Inferior parietal cortex (tissue), 1 donor: ENCODE measurements around the gene H2AZ1.
"Not testable (repeated sequence)": the region's sequence is repeated elsewhere in the genome, so short reads cannot be mapped to it uniquely, and the experiment has no call there.

Experiments
- DNase-seq: peaks from one replicate; pipeline ENCODE4 v3.0.0-alpha.2; 2016; ENCODE audit errors: extremely low spot score

Gene H2AZ1

DNA sequence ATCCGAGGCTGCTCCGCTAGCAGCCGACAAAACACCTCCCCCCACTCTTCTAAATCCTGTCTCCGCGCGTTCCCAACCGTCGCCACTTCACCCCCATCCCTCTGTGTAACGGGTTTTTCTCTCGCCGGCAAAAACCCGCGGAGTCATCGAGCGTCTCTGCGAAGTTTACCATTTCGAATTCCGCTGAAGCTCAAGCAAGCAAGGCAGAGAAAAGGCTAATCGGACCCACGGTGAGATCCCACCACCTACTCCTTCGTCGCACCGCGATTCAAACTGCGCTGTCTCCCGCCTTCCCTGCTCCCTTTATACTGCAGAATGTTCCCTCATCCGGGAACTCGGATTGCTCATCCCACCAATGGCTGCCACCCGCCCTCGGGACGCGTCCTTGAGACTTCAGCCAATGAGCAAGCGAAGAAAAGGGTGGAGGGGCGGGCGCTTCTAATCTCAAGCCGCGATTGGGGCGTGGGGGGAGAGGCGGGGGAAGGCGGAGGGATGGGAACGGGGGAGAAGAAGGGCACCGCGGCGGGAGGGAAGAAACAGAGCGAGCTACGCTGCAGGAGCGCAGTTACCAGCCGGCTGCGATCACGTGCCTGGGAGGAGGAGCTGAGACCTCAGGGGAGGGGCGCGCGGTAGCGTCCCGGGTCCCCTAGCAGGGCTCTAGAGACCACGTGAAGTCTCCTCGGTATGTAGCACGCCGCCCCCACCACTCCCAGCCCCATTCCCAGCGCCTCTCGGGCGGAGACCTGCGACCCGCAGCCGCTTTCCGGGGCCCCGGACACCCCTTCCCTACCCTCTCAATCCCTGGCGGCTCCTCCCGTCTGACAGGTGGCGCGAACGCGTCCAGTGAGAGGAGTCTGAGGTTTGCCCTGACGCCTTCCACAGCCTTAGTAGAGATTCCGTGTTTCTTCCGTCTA, at the start of gene H2AZ1:
Gene H2AZ1 (minus strand): TSS at position 277 of the 914 bp plus-strand sequence. CDS start 105 bp downstream, at position 172.
- peak; percentile 98 for DNase-seq

GRCh38 chr4:99998062-99998867, 48.2 kb upstream of the H2AZ1 start:
- DNase-seq = peak; percentile 65

DNA sequence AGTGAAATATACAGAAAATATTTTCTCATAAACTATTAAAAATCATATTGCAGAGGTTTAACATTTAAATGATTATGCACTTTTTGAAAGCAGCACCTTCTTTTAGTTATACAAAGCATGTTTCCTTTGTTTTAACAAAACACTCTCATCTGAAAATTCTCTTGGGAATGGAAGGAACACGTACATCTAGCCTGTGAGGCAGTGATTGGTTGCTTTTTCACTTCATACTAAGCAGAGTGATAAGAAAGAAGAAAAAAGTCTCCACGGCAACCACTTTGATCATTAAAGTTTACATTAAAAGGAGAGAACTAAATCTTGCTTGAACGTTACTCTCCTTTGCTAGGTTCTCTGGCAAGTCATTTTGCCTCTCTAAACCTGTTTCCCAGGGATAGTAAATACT, 41.7 kb upstream of the H2AZ1 start:
- no peak for DNase-seq

- DNase-seq = no peak
Measured at GRCh38 chr4:99987681-99988080, 37.6 kb upstream of the H2AZ1 start.

- no peak for DNase-seq
Measured at GRCh38 chr4:99986792-99987191, 36.7 kb upstream of the H2AZ1 start.

- no peak for DNase-seq
Measured at GRCh38 chr4:99983289-99983943, 33.3 kb upstream of the H2AZ1 start.

DNA sequence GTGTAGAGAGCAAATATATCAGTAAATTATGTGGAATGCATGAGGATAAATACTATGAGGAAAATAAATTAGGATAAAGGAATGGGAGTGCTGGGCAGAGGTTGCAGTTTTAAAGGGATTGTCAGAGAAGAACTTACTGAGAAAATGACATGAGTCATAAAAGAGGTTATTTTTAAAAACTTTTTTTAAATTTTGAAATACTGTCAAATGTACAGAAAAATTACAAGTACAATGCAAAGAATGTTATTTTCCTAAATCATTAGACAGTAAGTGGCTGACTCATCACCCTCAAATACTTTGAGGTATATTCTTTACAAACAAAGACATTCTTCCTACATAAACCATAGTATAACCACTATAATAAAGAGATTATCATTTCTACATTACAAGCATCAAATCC, 29.8 kb upstream of the H2AZ1 start:
- DNase-seq = no peak

DNA sequence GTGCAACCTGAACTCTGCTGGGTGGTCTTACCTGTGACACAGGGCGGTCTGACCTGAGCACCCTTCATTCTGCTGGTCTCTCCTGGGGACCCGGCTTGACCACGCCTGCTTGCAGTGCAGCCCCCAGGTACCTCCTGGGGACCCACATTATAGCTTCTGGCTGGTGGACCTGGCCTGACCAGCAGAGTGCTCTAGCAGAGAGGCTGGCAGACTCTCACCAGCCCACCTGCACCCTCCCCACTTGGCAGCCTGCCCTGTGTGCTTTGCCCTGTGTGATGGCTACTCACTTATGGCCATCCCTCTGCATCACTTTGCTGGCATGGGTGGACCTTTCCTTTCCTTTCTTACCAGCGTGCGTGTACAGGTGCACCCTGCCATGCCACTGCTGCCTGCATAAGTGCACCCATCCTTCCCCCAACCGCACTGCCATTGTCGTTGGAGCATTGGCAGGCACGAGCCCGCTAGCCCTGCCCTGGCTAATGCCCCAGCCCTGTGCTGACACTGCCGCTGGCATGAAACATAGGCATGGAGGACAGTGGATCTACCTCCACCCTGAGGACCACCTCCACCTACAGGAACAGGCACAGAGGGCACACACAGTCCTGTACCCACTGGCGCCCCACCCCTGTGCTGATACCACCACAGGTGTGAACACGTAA, 21.5 kb upstream of the H2AZ1 start:
- DNase-seq = no peak

DNA sequence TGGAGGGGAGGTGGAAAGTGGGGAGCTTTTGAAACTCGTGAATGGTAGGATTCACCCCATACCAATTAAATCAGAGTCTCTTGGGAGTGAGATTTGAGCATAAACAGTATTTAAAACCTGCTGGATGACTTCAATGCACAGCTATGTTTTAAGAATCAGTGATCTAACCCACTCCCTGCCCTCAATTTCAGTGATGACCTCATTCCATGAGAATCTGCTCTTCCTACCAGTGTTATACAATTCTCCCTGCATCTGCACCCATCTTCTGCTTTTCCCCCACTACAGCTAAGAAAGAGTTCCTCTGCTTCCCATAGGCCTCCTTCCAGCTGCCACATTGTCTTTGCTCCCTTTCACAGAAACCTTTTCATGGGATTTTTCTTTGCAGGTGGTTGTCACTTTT, 18.3 kb upstream of the H2AZ1 start:
- DNase-seq = no peak

GRCh38 chr4:99966692-99967091, 16.6 kb upstream of the H2AZ1 start:
- no peak for DNase-seq

GRCh38 chr4:99965674-99966350, 15.7 kb upstream of the H2AZ1 start:
- DNase-seq = no peak

- no peak for DNase-seq
Measured at GRCh38 chr4:99965173-99965572, 15.1 kb upstream of the H2AZ1 start.

GRCh38 chr4:99961711-99962110, 11.6 kb upstream of the H2AZ1 start:
- DNase-seq = no peak

GRCh38 chr4:99960648-99961047, 10.6 kb upstream of the H2AZ1 start:
- DNase-seq = no peak

DNA sequence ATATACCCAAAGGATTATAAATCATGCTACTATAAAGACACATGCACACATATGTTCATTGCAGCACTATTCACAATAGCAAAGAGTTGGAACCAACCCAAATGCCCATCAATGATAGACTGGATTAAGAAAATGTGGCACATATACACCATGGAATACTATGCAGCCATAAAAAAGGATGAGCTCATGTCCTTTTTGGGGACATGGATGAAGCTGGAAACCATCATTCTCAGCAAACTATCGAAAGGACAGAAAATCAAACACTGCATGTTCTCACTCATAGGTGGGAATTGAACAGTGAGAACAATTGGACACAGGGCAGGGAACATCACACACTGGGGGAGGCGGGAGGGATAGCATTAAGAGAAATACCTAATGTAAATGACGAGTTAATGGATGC, 8.1 kb upstream of the H2AZ1 start:
- not testable (repeated sequence) for DNase-seq

DNA sequence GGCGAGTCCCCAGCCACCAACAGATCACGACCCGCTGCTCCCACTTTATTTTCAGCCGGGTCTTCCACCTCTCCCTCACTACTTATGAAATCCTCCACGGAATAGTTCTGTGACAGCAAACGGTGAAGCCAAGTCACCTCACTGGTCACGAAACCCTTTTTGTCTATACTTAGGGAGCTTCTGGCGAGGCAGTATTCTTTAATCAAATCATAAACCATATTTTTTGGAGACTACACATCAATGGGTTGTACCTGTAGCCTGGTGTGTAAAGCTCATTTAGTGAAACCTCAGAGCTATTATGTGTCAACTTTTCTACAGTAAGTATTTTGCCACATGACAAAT, 809 bp upstream of the H2AZ1 start:
- peak; percentile 32 for DNase-seq

DNA sequence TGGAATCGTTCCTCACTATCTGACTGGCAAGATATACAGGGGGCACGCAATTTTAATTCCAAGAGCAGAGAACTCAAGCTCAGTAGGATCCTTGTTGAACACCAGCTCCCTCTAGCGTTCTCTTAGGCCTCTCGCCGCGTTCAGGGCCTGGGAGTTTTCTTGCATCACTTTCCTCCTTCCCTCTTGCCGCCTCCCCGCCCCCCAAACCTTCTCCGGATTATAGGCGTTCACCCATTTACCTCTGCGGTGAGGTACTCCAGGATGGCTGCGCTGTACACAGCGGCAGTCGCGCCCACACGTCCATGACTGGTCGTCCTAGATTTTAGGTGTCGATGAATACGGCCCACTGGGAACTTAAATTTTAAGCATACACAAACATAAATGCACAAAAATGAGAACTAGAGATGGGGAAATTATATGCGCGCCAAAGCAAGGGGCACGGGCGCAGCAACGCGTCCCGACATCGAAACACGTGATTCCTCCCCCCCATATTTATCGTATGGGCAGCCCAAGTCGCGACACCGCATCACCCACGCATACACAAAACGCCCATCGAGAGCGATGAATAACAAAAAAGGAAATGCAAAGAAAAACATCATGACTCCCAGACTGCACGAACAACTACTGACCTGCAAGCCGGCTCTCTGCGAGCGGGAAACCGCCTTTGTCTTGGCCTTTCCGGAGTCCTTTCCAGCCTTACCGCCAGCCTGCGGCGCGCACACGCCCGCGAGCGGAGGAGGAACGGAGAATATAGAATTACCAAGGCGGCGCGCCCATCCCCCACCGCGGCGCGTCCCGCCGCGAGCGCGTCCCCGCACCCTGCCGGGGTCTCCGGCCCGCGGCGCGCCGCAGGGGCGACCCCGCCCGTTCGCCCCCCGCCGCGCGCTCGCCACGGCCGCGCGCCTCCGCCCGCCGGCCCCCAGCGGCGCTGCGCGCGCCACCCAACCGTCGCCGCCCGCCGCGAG, 759 bp downstream of the H2AZ1 start:
- DNase-seq = peak; percentile 97

DNA sequence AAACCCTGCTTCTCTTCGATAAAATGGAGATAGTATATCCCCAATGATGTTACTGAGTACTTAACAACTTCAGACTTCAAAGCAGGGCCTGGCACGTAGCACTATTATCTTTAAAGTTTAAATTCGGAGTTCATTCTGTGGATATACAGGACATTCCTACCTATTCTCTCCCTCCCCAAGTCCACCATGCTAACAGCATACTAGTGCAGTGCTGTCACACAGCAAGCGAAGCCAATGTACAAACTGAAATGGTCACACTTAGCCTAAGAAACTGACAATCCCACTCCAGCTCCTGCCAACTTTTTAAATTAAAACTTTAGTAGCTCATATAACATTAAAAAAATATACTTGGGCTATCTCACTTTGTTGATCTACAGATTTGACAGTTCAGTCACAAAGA, 2.5 kb downstream of the H2AZ1 start:
- DNase-seq = no peak

GRCh38 chr4:99947190-99947578, 2.9 kb downstream of the H2AZ1 start:
- no peak for DNase-seq
